ENCODE results near the gene PINK1. TPM values are rescaled to one million over a fixed set of nuclear protein-coding genes. Genes with fewer than 3 reads are reported as not detected.
"Not testable (repeated sequence)": the region's sequence is repeated elsewhere in the genome, so short reads cannot be mapped to it uniquely, and the experiment has no call there.

The PINK1 gene
- total and polyA plus RNA-seq, 2 donors (not counting 1 experiment from before 2014, with no cell fraction given) = 51.9 to 106 TPM

DNA sequence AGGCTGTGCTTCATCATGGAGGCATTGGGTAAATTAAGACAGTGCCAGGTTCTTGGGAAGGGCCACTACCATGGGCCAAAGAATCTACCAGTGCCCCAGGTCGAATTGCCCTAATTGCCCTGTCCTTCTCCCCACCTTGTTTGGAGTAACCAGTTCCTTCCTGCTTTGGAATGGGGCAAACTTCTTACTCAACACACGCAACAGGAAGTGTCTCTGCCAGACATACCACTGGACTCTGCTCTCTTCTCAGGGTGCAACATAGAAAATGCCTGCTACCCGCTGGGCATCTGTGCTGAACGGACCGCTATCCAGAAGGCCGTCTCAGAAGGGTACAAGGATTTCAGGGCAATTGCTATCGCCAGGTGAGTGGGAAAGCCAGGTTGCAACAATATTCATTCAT, 28.6 kb upstream of the PINK1 start:
- Histone ChIP-seq H3K9ac (ENCODE audit: insufficient read depth, low read length) (no peak overlapping the region), H3K4me2 (ENCODE audit: extremely low read depth, insufficient read depth, low read length) (no peak overlapping the region), H3K27ac (ENCODE audit: insufficient read depth, low read length) (no peak overlapping the region)

DNA sequence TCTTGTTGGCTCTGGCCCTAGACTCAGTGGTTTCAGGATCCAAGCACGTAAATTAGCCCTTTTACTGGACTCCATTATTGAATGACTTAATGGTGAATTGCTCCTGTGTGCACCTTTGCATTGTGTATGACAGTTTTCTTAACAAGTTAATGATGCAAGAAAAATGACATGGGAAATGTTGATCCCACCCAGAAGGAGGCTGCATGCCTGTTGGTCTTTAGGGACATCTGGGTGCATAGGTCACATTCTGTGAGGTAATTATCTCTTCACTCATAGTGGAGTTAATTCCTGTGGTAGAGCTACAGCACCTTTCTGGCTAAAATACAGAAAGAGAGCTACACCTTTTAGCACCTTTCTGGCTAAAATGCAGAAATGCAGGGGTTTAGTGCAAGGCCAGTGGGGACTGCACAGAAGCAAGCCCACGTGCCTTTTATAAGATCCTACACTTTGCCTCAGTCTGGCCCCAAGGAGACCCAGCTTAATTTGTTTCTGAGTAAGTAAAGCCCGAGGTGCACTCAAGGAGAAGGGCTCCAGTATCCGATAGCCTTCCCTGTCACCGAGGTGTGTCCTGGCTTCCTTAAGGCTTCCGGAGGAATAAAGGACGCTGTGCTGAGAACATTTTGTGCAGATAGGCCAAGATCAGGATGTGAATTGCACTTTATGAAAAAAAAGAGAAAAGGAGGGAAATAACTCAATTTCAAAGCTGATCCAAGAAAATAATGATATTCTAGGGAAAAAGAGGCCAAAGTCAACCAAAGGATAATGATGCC, 26.3 kb upstream of the PINK1 start:
- H3K36me3 ChIP-seq (ENCODE audit: control insufficient read depth, insufficient read depth, low read length); H3K9me3 ChIP-seq (ENCODE audit: control insufficient read depth, insufficient read depth, low read depth, low read length): not testable (repeated sequence)

More for the DNA sequence above, 28.6 kb upstream of the PINK1 start:
- peaks cover 15% of the 10 kb centered on the region for H3K4me1 ChIP-seq (ENCODE audit: control insufficient read depth, extremely low read depth, insufficient read depth, low read length)
- no peaks in the 10 kb centered on the region for H3K36me3 ChIP-seq (ENCODE audit: control insufficient read depth, insufficient read depth, low read length)
- no peaks in the 10 kb centered on the region for H3K79me2 ChIP-seq (ENCODE audit: control insufficient read depth, insufficient read depth, low read length)
- no peaks in the 10 kb centered on the region for H3K9me3 ChIP-seq (ENCODE audit: control insufficient read depth, insufficient read depth, low read depth, low read length)
- H3K27me3 ChIP-seq (ENCODE audit: control insufficient read depth, insufficient read depth, low read length) = no peaks in the 10 kb centered on the region
- H4K20me1 ChIP-seq (ENCODE audit: control insufficient read depth, extremely low read depth, insufficient read depth, low read length) = no peaks in the 10 kb centered on the region
- peak in 1 of 2 donors; percentile 20 for DNase-seq (ENCODE audit: low read depth in 2 of 2)
- TF ChIP-seq, protein P1, sequence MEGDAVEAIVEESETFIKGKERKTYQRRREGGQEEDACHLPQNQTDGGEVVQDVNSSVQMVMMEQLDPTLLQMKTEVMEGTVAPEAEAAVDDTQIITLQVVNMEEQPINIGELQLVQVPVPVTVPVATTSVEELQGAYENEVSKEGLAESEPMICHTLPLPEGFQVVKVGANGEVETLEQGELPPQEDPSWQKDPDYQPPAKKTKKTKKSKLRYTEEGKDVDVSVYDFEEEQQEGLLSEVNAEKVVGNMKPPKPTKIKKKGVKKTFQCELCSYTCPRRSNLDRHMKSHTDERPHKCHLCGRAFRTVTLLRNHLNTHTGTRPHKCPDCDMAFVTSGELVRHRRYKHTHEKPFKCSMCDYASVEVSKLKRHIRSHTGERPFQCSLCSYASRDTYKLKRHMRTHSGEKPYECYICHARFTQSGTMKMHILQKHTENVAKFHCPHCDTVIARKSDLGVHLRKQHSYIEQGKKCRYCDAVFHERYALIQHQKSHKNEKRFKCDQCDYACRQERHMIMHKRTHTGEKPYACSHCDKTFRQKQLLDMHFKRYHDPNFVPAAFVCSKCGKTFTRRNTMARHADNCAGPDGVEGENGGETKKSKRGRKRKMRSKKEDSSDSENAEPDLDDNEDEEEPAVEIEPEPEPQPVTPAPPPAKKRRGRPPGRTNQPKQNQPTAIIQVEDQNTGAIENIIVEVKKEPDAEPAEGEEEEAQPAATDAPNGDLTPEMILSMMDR (conservative IDR thresholded peaks at IDR 0.05 in 1 of 2, IDR thresholded peaks at IDR 0.05 in 1 of 2; ENCODE audit: low read depth in 1 of 2, low read length in 2 of 2) = no peak
- TF ChIP-seq EZH2 (IDR thresholded peaks at IDR 0.05; ENCODE audit: low read length, missing control alignments) = no peak
- H2AFZ ChIP-seq (ENCODE audit: low read length) = no peak overlapping the region
- no peak overlapping the region for H3K4me3 ChIP-seq (replicated peaks in 1 of 4; ENCODE audit: control extremely low read depth in 1 of 4, insufficient read depth in 1 of 4, low read depth in 3 of 4, low read length in 4 of 4)

DNA sequence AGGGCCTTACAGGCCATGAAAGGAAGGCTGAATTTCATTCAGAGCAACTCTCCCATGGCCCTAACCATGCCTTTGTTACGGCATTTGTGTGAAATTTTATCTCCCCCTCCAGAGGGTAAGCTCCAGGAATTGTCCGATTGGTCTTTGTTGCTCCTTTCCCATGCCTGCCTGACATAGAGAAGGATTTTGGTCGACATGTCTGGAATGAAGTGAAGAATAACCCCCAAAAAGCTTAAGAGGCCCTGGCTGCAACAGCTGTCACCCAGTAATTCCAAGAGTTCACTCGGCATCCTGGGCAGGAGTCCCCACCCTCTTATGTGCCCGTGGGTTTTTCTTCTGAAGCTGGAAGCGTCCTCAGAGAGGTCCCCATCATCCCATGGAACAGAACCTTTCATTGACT, 23.7 kb upstream of the PINK1 start:
- H3K27me3 ChIP-seq (ENCODE audit: control insufficient read depth, insufficient read depth, low read length) = no peaks in the 10 kb centered on the region
- no peak overlapping the region for H2AFZ ChIP-seq (ENCODE audit: low read length)
- no peak overlapping the region for H3K27ac ChIP-seq (ENCODE audit: insufficient read depth, low read length)
- H3K79me2 ChIP-seq (ENCODE audit: control insufficient read depth, insufficient read depth, low read length) = no peaks in the 10 kb centered on the region
- no peak overlapping the region for H3K4me3 ChIP-seq (replicated peaks in 1 of 4; ENCODE audit: control extremely low read depth in 1 of 4, insufficient read depth in 1 of 4, low read depth in 3 of 4, low read length in 4 of 4)
- H3K9ac ChIP-seq (ENCODE audit: insufficient read depth, low read length) = no peak overlapping the region
- H3K4me1 ChIP-seq (ENCODE audit: control insufficient read depth, extremely low read depth, insufficient read depth, low read length) = peaks cover 8% of the 10 kb centered on the region
- no peaks in the 10 kb centered on the region for H3K36me3 ChIP-seq (ENCODE audit: control insufficient read depth, insufficient read depth, low read length)
- TF ChIP-seq EZH2 (IDR thresholded peaks at IDR 0.05; ENCODE audit: low read length, missing control alignments) = no peak
- TF ChIP-seq, protein P1 (conservative IDR thresholded peaks at IDR 0.05 in 1 of 2, IDR thresholded peaks at IDR 0.05 in 1 of 2; ENCODE audit: low read depth in 1 of 2, low read length in 2 of 2) = no peak
- no peak overlapping the region for H3K4me2 ChIP-seq (ENCODE audit: extremely low read depth, insufficient read depth, low read length)
- DNase-seq (ENCODE audit: low read depth in 2 of 2) = no peak
- no peaks in the 10 kb centered on the region for H3K9me3 ChIP-seq (ENCODE audit: control insufficient read depth, insufficient read depth, low read depth, low read length)
- H4K20me1 ChIP-seq (ENCODE audit: control insufficient read depth, extremely low read depth, insufficient read depth, low read length) = no peaks in the 10 kb centered on the region

More for the DNA sequence above, 26.3 kb upstream of the PINK1 start:
- not testable (repeated sequence) for H3K27ac ChIP-seq (ENCODE audit: insufficient read depth, low read length); H3K4me3 ChIP-seq (replicated peaks in 1 of 4; ENCODE audit: control extremely low read depth in 1 of 4, insufficient read depth in 1 of 4, low read depth in 3 of 4, low read length in 4 of 4); H2AFZ ChIP-seq (ENCODE audit: low read length); H4K20me1 ChIP-seq (ENCODE audit: control insufficient read depth, extremely low read depth, insufficient read depth, low read length); DNase-seq (ENCODE audit: low read depth in 2 of 2); H3K27me3 ChIP-seq (ENCODE audit: control insufficient read depth, insufficient read depth, low read length); H3K4me2 ChIP-seq (ENCODE audit: extremely low read depth, insufficient read depth, low read length); H3K9ac ChIP-seq (ENCODE audit: insufficient read depth, low read length); H3K79me2 ChIP-seq (ENCODE audit: control insufficient read depth, insufficient read depth, low read length); H3K4me1 ChIP-seq (ENCODE audit: control insufficient read depth, extremely low read depth, insufficient read depth, low read length)
